Amniotic epithelial cell (primary cell): ENCODE measurements around the gene ZBTB21.

ENCODE experiments used
- DNase-seq: peaks from one replicate; pipeline ENCODE4 v3.0.0-alpha.2; 2010; ENCODE audit warnings: low read depth

Gene ZBTB21

DNA sequence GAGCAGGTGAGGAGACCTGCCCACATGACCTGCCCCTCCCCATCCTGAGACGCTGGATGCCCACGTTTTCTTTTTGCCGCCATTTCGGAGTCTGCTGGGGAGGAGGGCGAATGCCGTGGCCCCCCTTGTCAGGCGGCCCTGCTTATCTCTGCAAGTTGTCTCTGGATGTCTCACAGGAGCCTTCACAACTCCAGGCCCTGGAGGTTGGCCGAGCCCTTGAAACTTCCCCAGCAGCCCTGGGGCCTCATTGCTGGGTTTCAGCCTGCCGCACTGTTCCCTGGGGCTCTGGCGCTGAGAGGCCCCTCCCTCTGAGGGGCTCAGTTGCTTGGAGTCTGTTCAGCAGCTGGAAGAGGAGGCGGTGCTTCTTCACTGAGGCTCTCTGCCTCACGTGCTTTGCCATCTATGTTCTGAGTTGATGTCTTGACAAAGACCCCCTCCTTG, 29.8 kb upstream of the ZBTB21 start:
- DNase-seq = peak; percentile 61

- peak; percentile 63 for DNase-seq
These were observed 29.3 kb upstream of the ZBTB21 start for GRCh38 chr21:42039470-42039901.

DNA sequence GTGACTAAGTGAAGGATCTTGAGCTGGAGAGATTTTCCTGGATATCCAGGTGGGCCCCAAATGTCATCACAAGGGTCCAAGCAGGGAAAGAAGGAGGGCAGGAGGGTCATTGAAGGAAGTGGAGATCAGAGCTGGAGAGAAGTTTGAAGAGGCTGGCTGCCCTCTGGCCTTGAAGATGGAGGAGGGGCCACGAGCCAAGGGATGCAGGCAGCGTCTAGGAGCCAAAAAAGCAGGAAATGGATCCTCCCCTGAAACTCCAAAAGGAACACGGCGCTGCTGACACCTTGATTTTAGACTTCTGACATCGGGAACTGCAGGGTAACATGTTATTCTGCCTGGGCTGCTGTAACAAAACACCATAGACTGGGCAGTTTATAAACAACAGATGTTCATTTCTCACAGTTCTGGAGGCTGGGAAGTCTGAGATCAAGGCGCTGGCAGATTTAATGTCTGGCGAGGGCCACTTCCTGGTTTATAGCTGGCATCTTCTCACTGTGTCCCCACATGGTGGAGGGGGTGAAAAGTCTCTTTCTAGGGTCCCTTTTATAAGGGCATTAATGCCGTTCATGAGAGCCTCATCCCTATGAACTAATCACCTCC, 28.8 kb upstream of the ZBTB21 start:
- DNase-seq = no peak

DNA sequence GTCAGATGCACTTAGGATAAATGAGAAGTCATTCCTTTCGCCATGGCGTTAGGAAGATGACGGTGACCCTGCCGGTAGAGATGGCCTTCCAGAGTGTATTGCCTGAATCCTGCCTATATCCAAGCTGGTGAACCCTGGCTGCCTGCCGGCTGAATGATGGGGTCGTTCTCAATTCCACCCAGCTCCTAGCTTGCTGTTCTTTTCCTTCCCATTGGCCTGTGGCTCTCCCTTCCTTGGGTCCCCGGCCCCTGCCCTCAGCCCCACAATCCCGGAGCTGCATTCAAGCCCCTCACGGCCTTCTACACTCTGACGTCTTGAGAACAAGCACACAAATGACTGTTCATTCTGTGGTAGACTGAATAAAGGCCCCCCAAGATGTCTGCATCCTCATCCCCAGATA, 28.2 kb upstream of the ZBTB21 start:
- DNase-seq = no peak

DNA sequence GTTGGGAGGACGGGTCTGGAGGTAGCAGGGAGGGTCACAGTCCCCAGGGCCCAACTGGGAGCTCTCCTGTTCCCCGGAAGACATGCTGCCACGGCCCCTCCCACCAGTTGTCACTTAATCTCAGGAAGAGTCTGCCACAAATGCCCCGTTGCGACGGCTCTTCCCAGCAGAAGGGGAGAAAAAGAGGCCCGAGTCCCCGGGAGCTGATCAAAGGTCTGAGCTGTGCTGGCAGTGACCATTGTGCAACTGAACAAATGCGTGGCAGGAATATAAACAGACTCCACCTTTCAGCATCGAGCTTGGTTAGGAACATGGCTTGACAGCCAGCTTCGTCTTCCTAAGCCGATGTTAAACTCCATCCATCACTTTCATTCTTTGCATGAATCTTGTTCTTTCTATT, 27.8 kb upstream of the ZBTB21 start:
- DNase-seq = no peak

DNA sequence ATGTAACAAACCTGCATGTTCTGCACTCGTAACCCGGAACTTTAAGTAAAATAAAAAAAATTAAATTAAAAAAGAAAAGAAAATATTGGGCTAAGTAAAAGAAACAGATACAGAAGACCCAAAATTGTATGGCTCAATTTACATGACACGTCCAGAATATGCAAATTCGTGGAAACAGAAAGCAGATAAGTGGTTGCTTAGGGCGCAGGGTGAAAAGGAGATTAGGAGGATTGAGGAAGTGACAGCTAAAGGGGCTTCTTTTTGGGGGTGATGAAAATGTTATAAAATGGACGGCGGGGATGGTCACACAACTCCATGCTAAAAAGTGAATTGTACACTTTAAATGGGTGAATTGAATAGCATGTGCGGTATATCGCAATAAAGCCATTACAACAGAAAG, 27.4 kb upstream of the ZBTB21 start:
- no peak for DNase-seq

DNA sequence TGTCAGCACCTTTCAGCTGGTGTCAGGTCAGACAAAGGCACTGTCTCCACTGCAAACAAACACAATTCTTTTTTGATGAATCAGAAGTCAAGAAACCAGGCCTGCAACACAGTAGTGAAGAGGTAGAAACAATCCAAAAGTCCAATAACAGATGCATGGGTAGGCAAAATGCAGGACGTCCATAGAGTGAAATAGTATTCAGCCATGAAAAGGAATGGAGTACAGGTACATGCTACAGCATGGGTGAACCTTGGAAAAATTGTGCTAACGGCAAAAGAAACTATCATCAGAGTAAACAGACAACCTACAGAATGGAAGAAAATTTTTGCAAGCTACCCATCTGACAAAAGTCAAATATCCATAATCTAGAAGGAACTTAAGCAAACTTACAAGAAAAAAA, 26.2 kb upstream of the ZBTB21 start:
- no peak for DNase-seq

DNA sequence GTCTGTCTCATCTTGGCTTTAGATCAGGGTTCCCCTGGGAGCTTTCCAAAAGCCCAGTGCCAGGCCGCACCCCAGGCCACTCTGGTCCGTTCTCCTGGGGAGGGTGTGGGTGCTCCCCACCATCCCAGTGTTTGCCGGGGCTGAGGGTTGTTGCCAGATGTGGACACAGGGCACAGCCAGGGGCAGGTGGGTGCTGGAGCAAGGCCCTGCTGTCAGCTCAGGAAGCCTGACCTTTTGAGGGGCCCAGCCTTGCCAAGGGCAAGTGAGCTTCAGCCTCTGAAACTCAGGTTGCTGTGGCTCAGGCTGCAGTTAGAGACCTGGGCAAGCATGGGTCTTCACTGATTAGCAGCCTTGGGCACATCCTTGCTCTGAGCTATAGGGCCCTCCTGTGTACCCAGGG, 22.8 kb upstream of the ZBTB21 start:
- DNase-seq = no peak

GRCh38 chr21:42032266-42032665, 22.1 kb upstream of the ZBTB21 start:
- DNase-seq = no peak

DNA sequence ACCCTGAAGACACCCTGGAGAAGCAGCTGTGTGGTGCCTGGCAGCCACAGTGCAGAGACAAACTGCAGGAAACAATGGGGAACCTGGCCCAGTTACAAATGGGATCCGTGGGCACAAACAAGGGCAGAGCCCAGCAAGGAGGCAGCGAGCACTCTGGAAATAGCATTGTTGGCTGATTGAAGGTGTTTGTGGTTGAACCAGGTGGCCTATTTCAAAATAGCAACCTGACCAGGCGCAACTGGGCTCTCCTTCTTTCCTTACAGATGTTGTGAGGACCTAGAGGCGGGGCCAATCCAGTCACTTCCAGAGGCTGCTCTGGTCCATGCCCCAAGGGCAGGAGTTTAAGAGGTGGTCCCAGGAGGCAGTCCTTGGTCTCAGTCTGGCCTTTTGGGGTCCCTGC, 21.7 kb upstream of the ZBTB21 start:
- DNase-seq = no peak

GRCh38 chr21:42031241-42031640, 21.1 kb upstream of the ZBTB21 start:
- DNase-seq = no peak

DNA sequence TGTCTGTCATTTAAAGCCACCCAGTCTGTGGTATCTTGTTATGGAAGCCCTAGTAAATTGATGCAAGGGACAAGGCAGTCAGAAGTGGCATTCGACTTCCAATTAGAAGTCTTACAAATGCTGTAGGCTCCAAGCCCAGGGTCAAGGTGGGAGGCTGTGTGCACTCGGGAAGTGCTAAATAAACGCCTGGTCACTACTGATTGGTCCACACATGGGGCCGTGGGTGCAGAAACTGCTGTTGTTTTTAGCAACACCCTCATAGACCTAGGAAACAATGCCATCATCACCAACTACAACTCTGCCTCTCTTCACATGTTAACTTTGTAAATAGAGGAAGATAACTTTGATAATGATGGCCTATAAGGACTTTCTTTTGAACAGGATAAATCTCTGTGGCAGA, 20.2 kb upstream of the ZBTB21 start:
- DNase-seq = no peak

DNA sequence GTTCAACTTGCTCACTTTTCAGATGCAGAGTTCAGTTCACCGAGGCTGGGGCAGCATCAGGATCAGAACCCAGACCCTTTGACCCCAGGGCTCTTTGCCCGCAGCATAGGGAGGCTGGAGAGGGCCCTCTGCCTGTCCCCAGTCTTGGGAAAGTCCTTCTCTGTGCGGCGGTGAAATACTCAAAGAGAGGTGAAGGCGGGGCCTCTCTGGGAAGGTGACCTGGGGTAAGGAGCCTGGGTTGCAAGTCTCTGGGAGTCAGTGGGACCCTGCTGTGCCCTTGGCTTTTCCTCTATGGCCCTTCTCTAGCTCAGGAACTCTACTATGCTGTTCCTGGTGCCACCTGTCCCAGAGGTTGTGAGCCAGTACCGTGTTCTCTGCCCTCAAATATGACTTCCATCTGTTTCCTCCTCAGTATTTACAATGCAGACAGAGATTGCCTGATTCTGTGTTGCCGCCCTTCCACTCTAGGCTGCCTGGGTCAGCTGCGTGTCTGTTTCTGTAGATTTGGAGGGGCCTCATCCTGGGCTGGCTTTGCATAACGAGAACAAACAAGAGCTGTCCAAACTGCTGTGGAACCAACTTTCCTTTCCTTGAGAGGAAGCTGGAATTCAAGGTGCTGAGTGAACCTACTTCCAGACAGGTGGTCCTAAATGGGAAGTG, 18.7 kb upstream of the ZBTB21 start:
- DNase-seq = no peak

- no peak for DNase-seq
These were observed 17.9 kb upstream of the ZBTB21 start for GRCh38 chr21:42027822-42028765.

GRCh38 chr21:42027085-42027821, 17.1 kb upstream of the ZBTB21 start:
- no peak for DNase-seq

DNA sequence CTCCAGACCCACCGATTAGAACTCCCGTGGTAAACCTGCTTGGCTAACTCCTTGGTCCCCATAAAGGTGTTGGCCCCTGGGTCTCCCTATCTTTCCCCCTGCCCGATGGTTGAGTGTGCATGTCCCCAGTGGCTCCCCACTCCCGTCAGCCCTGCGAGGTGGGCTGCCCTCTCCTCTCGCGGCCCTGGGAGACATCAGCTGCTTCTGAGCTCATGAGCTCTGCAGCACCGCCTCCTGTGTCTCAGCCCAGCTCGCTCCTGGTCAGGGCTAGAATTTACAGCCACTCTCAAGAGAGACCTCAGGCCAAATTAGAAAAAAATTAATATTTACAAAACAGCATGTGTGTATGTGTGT, 15.9 kb upstream of the ZBTB21 start:
- DNase-seq = no peak

- peak; percentile 32 for DNase-seq
These were observed 15.4 kb upstream of the ZBTB21 start for GRCh38 chr21:42025376-42026081.

DNA sequence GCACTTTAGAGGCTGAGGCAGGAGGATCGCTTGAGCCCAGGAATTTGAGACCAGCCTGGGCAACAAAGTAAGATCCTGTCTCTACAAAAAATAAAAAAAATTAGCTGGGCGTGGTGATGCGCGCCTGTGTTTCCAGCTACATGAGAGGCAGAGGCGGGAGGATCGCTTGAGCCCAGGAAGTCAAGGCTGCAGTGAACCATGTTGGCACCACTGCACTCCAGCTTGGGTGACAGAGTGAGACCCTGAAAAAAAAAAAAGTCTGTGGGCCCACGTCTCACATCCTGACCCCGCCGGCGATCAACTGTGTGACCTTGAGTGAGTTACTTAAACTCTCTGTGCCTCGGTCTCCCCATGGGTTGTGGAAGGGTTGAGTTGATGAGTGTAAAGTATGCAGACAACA, 12.7 kb upstream of the ZBTB21 start:
- no peak for DNase-seq

DNA sequence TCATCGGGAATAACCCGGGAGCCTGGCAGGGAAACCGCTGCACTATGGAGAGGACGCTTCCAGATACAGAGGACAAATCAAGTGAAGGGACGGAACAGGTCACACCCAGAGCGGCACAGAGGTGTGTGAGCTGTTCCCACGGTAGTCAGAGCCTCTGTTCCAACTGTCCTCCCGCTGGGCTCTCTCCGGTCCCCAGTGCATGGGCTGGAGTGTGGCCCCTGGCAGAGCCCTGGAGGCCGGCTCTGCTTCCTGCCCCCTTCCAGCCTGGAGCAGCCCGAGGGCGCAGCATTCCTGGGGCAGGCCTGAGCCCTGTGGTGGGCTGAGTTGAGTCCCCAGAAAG, 11.9 kb upstream of the ZBTB21 start:
- no peak for DNase-seq

DNA sequence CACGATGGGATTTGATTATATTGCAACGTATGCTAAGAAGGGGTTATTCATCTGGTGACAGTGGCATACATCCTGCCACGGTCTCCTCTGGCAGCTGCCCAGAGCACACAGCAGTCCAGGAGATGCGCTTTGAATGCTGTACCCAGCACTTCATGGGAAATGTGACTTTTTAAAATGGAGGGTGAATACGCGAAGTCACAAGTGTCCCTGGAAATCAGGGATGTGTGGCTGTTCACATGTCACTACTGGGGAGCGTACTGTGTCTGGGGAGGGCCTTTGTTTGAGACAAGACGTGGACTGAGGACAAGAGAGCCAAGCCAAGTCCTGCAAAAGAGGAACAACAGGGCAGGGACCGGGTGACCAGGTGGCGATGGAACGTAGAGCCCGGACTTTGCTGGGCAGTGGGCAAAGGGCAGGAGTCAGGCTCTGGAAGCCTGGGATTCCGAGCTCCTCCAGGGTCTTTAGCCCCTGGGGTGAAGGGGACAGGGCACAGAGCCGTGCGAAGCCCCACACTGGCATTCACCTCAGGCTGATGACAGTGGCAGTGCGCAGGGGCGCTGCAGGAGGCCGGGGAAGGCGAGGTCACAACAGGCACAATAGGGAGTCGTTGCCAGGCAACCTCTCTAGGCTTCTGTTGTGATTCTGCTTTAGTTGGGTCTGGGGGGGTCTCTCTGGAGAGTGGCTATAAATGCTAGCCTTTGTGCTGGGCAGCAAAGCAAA, 11.4 kb upstream of the ZBTB21 start:
- no peak for DNase-seq

DNA sequence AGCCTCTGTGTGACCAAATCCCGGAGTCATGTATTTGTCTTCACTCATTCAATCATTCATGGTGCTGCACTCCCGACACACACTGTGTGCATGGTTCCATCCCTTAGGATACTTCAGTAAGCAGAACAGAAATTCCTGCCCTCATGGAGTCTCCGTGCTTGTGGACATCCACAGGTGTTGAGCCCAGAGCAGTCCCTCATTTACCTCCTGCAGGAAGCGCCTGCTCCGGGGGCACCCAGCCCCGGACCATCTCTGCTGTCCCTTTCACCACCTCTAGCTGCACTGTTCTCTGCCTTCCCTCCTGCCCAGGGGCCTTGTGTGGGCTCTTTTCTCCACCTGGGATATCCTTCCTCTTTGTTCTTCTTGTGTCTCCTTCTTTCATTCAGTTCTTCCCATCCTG, 9.5 kb upstream of the ZBTB21 start:
- no peak for DNase-seq
